Ishikawa (cell line): ENCODE data around the gene CDHR1.

Source experiments
- CEBPB ChIP-seq: IDR thresholded peaks from 2 replicates; pipeline ENCODE4 v1.6.1; 2012
- RAD21 ChIP-seq: IDR thresholded peaks from 2 replicates; pipeline ENCODE4 v1.6.1; 2012; ENCODE audit warnings: low read depth
- TAF1 ChIP-seq: IDR thresholded peaks from 2 replicates; pipeline ENCODE4 v1.6.1; 2012; ENCODE audit warnings: low read depth, mild to moderate bottlenecking
- TCF12 ChIP-seq: IDR thresholded peaks from 2 replicates; pipeline ENCODE4 v1.6.1; 2012; ENCODE audit warnings: low read depth
- YY1 ChIP-seq: IDR thresholded peaks from 2 replicates; pipeline ENCODE4 v1.6.1; 2012; ENCODE audit warnings: low read depth
- TF ChIP-seq, protein P1 (sequence below): IDR thresholded peaks from 2 replicates; pipeline ENCODE4 v1.6.1; 2012; ENCODE audit warnings: low read depth, mild to moderate bottlenecking
- TF ChIP-seq, protein P2 (sequence below): IDR thresholded peaks from 2 replicates; pipeline ENCODE4 v1.6.1; 2012

DNA sequence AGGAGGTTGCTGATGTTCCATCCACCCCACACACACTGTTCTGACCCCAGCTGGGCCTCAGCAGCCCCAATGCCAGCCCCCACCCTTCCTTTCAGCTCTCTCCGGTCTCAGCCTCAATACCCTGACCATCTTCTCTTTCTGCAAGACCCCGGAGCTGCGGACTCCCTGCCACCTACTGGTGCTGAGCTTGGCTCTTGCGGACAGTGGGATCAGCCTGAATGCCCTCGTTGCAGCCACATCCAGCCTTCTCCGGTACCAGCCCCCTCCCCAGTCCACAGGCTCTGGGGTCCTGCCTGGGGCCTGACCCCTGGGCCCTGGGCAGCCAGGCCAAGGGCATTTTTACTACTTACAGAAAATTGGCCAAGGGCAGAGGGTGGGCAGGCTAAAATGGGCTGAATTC is 53.2 kb downstream of the CDHR1 start:
- TF ChIP-seq RAD21 (no peak), CEBPB (no peak), TCF12 (no peak), YY1 (no peak), TAF1 (no peak)
- TF ChIP-seq, protein P1, sequence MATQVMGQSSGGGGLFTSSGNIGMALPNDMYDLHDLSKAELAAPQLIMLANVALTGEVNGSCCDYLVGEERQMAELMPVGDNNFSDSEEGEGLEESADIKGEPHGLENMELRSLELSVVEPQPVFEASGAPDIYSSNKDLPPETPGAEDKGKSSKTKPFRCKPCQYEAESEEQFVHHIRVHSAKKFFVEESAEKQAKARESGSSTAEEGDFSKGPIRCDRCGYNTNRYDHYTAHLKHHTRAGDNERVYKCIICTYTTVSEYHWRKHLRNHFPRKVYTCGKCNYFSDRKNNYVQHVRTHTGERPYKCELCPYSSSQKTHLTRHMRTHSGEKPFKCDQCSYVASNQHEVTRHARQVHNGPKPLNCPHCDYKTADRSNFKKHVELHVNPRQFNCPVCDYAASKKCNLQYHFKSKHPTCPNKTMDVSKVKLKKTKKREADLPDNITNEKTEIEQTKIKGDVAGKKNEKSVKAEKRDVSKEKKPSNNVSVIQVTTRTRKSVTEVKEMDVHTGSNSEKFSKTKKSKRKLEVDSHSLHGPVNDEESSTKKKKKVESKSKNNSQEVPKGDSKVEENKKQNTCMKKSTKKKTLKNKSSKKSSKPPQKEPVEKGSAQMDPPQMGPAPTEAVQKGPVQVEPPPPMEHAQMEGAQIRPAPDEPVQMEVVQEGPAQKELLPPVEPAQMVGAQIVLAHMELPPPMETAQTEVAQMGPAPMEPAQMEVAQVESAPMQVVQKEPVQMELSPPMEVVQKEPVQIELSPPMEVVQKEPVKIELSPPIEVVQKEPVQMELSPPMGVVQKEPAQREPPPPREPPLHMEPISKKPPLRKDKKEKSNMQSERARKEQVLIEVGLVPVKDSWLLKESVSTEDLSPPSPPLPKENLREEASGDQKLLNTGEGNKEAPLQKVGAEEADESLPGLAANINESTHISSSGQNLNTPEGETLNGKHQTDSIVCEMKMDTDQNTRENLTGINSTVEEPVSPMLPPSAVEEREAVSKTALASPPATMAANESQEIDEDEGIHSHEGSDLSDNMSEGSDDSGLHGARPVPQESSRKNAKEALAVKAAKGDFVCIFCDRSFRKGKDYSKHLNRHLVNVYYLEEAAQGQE: no peak
- TF ChIP-seq, protein P2, sequence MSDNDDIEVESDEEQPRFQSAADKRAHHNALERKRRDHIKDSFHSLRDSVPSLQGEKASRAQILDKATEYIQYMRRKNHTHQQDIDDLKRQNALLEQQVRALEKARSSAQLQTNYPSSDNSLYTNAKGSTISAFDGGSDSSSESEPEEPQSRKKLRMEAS: no peak
